ENCODE data around the gene CIB4.

CIB4 gene

GRCh38 chr2:26537826-26538475, 103.2 kb downstream of the CIB4 start:
- no peak for DNase-seq

GRCh38 chr2:26537069-26537825, 103.9 kb downstream of the CIB4 start:
- no peak for DNase-seq

GRCh38 chr2:26536371-26537068, 104.6 kb downstream of the CIB4 start:
- DNase-seq = no peak

GRCh38 chr2:26535663-26536275, 105.4 kb downstream of the CIB4 start:
- no peak for DNase-seq

- no peak for DNase-seq
These were observed 106.1 kb downstream of the CIB4 start for GRCh38 chr2:26534865-26535662.

GRCh38 chr2:26534098-26534864, 106.9 kb downstream of the CIB4 start:
- no peak for DNase-seq

- no peak for DNase-seq
These were observed 107.5 kb downstream of the CIB4 start for GRCh38 chr2:26533661-26534060.

GRCh38 chr2:26532301-26533250, 108.6 kb downstream of the CIB4 start:
- no peak for DNase-seq
